Upper lobe of right lung (tissue), 1 donor: ENCODE measurements around the gene CELF4. TPM values are rescaled to one million over a fixed set of nuclear protein-coding genes. Genes with fewer than 3 reads are reported as not detected.
A peak's percentile ranks its signal among the peaks of the same experiment; 100 is the strongest.

Experiments used
- ATAC-seq: fragments of 200-7000 bp; cut with Tn5 transposase; one replicate; pipeline ENCODE4 v1.9.1; 2020; ENCODE audit warnings: mild to moderate bottlenecking, moderate library complexity
- DNase-seq: peaks from one replicate; pipeline ENCODE4 v3.0.0-alpha.2; 2020
- H3K27ac ChIP-seq: fragments of 200-600 bp; one replicate; pipeline ENCODE4 v1.8.0; 2022
- H3K27me3 ChIP-seq: fragments of 200-600 bp; one replicate; pipeline ENCODE4 v1.8.0; 2022; ENCODE audit warnings: mild to moderate bottlenecking
- H3K36me3 ChIP-seq: fragments of 200-600 bp; one replicate; pipeline ENCODE4 v1.8.0; 2022
- H3K4me1 ChIP-seq: fragments of 200-600 bp; one replicate; pipeline ENCODE4 v1.8.0; 2022
- H3K4me3 ChIP-seq: fragments of 200-600 bp; one replicate; pipeline ENCODE4 v1.8.0; 2022; ENCODE audit warnings: mild to moderate bottlenecking
- H3K9me3 ChIP-seq: fragments of 200-600 bp; one replicate; pipeline ENCODE4 v1.8.0; 2022
- intact Hi-C: fragments of 100-400 bp; cut with DNase I; formaldehyde crosslinking; loops from one replicate; pipeline ENCODE4 v1.11.0; 2022
- total RNA-seq: library from RNA; stranded (reverse); fragmentation: NEBNext Ultra II Directional; extraction: Animal tissue kit (Norgen Biotek cat#: 25700); gene quantifications from one replicate; pipeline ENCODE4 v1.2.1, GENCODE V29; 2021
- TF ChIP-seq, protein P1 (sequence below): fragments of 200-600 bp; IDR thresholded peaks from one replicate; pipeline ENCODE4 v1.8.0; 2022; ENCODE audit warnings: antibody characterized with exemption
- donor health status: DM: no; HTN: yes; CAD: no; lungs with severe emphysema.

Gene CELF4
- total RNA-seq, 1 donor from 2014 or later: 1.2 TPM

DNA sequence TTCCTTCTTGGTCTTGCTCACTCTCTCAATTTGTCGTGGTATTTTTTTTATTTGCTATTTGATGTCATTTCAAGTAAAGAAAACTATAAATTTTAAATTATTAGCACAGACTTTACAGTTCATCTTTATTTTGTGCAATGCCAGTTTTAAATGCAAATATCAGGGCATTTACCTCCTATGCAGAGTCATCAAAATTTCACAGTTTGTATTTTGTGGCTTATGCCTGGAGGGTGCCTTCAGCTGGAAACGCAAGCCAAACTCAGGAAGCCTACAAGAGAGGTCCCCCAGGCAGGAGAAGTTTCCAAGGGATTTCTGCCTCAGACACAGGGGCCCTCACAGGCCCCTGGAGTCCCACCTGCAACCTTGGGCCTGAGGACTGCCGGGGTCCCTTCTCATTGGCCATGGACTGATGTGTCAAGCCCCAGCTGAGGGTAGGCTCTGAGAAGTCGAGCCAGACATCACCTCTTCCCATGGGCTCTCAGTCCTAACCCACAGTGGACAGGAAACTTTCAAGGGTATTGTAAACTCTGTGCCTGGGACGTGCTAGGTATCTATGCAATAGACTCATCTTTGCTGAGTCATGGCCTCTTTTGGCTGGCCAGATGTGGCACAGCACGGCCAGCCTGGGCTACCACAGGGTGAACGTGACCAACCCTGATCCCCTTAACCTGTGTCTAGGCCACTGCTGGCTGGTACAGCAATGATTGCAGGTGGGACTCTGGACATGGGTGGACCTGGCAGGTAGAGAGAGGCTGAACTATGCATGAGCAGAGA lies 236.5 kb downstream of the CELF4 start:
- TF ChIP-seq, protein P1, sequence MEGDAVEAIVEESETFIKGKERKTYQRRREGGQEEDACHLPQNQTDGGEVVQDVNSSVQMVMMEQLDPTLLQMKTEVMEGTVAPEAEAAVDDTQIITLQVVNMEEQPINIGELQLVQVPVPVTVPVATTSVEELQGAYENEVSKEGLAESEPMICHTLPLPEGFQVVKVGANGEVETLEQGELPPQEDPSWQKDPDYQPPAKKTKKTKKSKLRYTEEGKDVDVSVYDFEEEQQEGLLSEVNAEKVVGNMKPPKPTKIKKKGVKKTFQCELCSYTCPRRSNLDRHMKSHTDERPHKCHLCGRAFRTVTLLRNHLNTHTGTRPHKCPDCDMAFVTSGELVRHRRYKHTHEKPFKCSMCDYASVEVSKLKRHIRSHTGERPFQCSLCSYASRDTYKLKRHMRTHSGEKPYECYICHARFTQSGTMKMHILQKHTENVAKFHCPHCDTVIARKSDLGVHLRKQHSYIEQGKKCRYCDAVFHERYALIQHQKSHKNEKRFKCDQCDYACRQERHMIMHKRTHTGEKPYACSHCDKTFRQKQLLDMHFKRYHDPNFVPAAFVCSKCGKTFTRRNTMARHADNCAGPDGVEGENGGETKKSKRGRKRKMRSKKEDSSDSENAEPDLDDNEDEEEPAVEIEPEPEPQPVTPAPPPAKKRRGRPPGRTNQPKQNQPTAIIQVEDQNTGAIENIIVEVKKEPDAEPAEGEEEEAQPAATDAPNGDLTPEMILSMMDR: no peak
- intact Hi-C loops: no loop called here
- H3K4me1 ChIP-seq: no peaks in the 10 kb centered on the region
- DNase-seq: no peak
- no peaks in the 10 kb centered on the region for H3K36me3 ChIP-seq
- no peaks in the 10 kb centered on the region for H3K9me3 ChIP-seq
- no peak overlapping the region for H3K4me3 ChIP-seq
- H3K27ac ChIP-seq: no peak overlapping the region
- no peak for ATAC-seq
- H3K27me3 ChIP-seq: no peaks in the 10 kb centered on the region

DNA sequence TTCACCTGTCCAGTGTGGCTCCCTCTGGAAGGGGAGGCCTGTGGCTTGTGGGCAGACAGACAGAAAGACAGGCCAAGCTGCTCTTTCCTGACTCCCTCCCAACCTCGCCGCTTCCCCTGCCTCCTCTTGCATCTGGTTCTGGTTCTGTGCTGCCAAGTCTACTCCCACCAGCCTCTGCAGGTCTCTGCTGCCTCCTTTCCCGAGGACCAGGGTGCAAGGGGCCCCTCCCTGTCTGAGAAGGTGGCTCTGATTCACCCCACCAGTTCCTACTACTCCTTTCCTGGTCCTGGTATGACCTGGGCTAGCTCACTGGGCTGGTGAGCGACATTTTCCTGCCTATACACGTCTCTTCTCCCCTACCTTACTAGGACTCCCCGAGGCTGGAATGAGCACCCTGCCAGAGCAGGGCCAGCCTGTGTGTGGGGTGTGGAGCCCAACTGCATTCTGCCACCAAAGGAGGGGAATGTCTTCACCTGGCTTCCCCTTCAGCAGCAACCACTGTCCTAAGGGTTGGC lies 238.5 kb downstream of the CELF4 start:
- Histone ChIP-seq H3K9me3 (no peaks in the 10 kb centered on the region), H3K4me1 (no peaks in the 10 kb centered on the region), H3K36me3 (no peaks in the 10 kb centered on the region), H3K4me3 (no peak overlapping the region), H3K27me3 (no peaks in the 10 kb centered on the region), H3K27ac (no peak overlapping the region)
- ATAC-seq (no peak), DNase-seq (no peak)
- TF ChIP-seq, protein P1: no peak
- intact Hi-C loops: no loop called here

DNA sequence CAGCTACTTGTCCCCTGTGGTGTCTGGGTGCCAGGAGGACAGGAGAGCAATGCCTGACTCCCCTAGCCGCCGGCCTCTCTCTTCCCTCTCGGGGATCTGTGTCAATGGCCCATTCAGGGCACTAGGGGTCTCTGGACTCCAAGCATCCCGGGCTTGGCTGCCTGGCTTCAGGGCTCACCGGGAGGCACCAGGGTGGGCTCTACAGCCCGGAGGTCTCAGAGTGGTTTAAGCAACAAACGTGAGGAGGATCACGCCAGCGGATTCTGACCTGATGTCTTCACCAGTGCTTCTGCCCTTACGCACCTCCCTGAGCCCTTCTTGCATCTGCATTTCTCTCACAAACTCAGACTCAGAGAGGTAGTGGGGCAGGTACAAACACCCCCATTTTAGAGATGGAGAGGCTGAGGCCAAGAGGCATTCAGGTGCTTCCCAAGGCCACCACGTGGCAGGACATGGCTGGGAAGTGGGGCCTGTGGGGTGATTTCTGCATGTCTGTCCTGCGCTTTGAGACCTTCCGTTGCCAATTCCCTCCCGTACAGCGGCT lies 243.0 kb downstream of the CELF4 start:
- TF ChIP-seq, protein P1: peak; percentile 73
- intact Hi-C loops: no loop called here
- DNase-seq (no peak), ATAC-seq (peak; percentile 56)
- Histone ChIP-seq H3K27me3 (no peaks in the 10 kb centered on the region), H3K27ac (no peak overlapping the region), H3K4me3 (no peak overlapping the region), H3K9me3 (no peaks in the 10 kb centered on the region), H3K36me3 (no peaks in the 10 kb centered on the region), H3K4me1 (no peaks in the 10 kb centered on the region)

DNA sequence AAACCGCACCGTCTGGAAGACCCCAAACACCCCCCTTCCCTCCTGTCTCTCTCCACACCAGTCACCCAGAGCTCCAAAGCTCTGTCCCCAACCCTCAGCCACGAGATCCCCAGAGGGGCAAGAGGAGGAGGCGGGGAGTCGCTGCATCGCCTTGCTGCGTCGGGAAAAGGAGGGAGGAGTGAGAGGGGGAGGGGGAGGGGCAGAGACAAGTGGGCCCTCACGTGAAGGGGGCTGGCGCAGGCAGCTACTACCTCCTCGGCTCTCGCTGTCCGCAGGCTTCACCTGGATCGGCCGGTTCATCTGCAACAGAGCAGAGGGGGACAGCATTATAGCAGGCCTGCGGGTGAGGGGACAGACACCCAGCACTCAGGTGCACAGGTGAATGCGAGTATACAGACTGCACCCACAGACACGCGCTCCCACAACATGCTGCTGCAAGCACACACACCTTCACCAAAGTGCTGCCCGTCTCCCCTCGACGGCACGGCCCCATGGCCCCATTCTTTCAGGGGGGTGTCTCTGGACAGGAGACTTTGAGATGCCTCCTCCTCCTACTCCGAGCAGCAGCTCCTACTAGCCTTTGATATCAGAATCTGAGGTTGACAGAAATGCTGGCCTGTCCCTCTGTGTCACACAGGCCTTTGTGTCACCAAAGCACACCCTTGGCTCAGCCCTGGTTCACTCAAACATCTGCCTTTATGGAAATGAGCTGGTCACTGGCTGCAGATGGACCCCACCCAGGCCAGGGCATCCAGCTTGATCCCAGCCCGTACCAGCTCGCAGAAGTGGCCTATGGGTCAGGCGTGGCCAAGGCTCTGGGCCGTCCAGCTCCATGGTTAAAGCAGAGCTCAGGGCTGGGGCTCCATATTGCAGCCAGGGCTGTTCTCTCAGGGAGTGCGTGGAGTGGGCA lies 243.8 kb downstream of the CELF4 start:
- ATAC-seq: no peak
- intact Hi-C loops: no loop called here

DNA sequence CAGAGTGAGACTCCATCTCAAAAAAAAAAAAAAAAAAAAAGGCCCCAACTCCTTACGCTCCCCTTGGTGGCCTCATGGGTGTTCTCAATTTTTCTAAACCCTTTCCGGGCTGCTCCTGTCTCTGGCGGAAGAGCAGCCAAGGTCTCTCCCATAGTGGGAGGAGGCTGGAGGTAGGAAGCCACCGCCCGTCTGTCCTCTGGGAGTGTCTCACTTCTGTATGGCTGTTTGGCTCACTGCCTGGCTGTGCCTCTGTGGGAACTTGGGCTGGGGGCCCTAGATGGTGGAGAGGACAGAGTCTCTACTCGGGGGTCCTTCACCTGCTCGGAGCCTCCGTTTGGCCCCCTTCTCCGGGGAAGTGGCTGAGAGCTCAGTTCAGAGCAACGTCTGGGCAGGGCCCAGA lies 245.3 kb downstream of the CELF4 start:
- intact Hi-C loops: no loop called here
- no peaks in the 10 kb centered on the region for H3K4me1 ChIP-seq
- H3K4me3 ChIP-seq: no peak overlapping the region
- H3K9me3 ChIP-seq: no peaks in the 10 kb centered on the region
- no peak overlapping the region for H3K27ac ChIP-seq
- H3K27me3 ChIP-seq: no peaks in the 10 kb centered on the region
- ATAC-seq (no peak), DNase-seq (no peak)
- no peaks in the 10 kb centered on the region for H3K36me3 ChIP-seq
- TF ChIP-seq, protein P1: no peak

More for the DNA sequence above, 243.8 kb downstream of the CELF4 start:
- no peak overlapping the region for H3K27ac ChIP-seq
- no peak for DNase-seq
- H3K4me1 ChIP-seq: no peaks in the 10 kb centered on the region
- H3K27me3 ChIP-seq: no peaks in the 10 kb centered on the region
- H3K9me3 ChIP-seq: no peaks in the 10 kb centered on the region
- H3K4me3 ChIP-seq: no peak overlapping the region
- no peaks in the 10 kb centered on the region for H3K36me3 ChIP-seq
- TF ChIP-seq, protein P1: no peak
